NCI-H128 (cell line): Measurements from ENCODE around the gene TMEM269.

Source experiments
- DNase-seq: peaks from one replicate; lab custom pipeline; 2025; ENCODE audit not compliant: unreplicated experiment; lab: John Stamatoyannopoulos, UW

TMEM269 gene

GRCh38 chr1:42847111-42847595 lies 62.4 kb downstream of the TMEM269 start:
- no peak for DNase-seq

DNA sequence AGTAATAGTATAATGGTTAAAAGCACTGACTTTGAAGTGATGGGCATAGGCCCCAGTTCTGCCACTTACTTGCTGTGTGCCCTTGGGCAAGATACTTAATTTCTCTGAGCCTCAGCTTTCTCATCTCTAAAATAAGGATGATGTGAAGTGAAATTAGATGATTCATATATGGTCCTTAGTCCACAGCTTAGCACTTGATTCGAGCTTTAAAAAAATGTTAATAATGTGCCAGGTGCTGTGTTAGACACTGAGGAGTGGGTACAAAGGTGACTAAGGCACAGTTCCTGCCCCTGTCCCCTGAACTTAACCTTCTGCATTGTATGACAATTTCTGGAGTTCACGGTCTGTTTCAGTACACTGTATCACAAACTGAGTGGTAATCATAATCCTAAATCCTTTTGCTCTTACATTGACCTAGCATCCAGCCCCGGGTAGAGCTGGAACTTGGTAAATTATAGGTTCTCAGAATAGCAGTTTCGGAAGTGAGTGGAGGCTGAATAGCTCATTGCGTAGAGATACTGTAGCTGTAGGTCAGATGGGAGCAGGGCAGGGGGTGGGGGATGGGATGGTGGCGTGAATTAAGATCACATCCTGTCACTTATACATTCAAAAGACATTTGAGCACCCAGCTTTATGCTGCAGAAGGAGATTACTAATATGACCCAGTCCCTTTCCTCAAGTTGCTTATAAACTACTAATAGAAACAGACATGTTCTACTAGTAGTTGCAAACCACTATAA lies 63.1 kb downstream of the TMEM269 start:
- no peak for DNase-seq

GRCh38 chr1:42848823-42849537 lies 64.2 kb downstream of the TMEM269 start:
- no peak for DNase-seq

GRCh38 chr1:42849944-42850343 lies 65.2 kb downstream of the TMEM269 start:
- no peak for DNase-seq
